T-helper 1 cell (primary cell): ENCODE measurements around the gene C5.

ENCODE experiments used
- DNase-seq, 5 donors: peaks; one replicate each; pipeline ENCODE4 v3.0.0-alpha.2; 2012 to 2020

C5 gene

GRCh38 chr9:120905315-120906164 is 144.5 kb downstream of the C5 start:
- DNase-seq = no peak

- no peak for DNase-seq
These were observed 145.1 kb downstream of the C5 start for GRCh38 chr9:120904978-120905301.

- peak; percentile 35 to 71 (median 59) for DNase-seq
These were observed 145.8 kb downstream of the C5 start for GRCh38 chr9:120904061-120904977.

GRCh38 chr9:120902569-120903535 is 147.2 kb downstream of the C5 start:
- peak in 1 of 5 donors; percentile 18 for DNase-seq
